HG03039 (cell line): ENCODE measurements around the gene CIT.
"Not testable (repeated sequence)": the region's sequence is repeated elsewhere in the genome, so short reads cannot be mapped to it uniquely, and the experiment has no call there.

ENCODE experiments used
- ATAC-seq: cut with Tn5 transposase; IDR thresholded peaks from one replicate; pipeline ENCODE4 v1.9.1; 2021; ENCODE audit warnings: mild to moderate bottlenecking, moderate library complexity; ENCODE audit not compliant: unreplicated experiment

CIT gene

GRCh38 chr12:119744900-119745606 is 132.1 kb downstream of the CIT start:
- no peak for ATAC-seq

DNA sequence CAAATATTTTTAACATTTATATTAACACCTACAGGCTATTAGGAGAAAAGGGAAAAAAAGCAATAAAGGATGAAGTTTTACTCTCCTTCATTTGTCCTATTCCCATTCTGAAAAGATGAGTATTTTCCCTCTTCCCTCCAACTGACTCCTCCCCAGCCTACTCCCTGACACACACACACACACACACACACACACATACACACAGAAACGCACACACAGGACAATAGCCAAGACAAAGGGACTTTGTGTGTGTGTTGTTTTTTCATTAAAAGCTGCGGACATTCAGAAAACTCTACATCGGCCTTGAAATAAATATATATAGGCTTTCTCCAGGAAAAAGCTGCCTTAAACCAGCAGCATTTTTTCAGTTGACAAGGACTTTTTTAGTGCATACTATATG is 134.4 kb downstream of the CIT start:
- no peak for ATAC-seq

DNA sequence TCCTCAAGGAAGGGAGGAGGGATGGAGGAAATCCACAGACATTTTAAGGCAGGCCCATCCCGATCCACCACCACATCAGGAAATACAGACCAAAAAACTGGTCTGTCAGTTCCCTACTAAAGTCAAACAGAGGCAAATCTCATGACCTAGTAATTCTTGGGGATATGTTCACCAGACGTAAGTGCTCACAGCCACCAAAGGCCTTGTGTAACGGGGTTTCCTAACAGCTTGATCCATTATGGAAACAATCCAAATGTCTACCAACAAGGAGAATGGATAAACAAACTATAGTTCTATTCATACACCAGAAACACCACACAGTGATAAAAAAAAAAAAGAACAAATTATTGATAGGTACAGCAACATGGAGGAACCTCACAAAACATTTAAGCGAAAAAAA is 136.3 kb downstream of the CIT start:
- no peak for ATAC-seq

GRCh38 chr12:119735079-119735478 is 142.0 kb downstream of the CIT start:
- ATAC-seq: no peak

GRCh38 chr12:119730381-119730780 is 146.7 kb downstream of the CIT start:
- ATAC-seq: no peak

GRCh38 chr12:119729871-119730270 is 147.2 kb downstream of the CIT start:
- no peak for ATAC-seq

GRCh38 chr12:119728444-119728745 is 148.7 kb downstream of the CIT start:
- ATAC-seq: no peak

GRCh38 chr12:119727600-119728443 is 149.3 kb downstream of the CIT start:
- ATAC-seq: no peak

DNA sequence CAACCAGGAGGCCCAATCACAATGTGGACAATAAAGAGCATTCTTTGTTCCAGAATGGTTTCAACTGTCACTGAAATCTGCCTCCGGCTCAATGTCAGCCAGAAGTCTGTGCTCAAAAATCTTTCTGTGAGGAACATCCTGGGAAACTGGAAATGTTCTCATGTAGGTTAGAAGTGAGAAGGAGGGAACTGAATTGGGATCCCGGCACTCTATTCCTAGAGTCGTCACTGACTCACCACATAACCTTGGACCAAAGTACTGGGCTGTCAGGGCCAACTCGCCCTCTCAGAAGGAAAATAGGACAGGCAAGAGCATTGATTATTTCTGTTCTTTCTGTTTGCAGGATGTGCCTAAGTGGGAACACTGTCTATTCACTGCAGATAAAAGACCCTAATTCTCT is 151.6 kb downstream of the CIT start:
- ATAC-seq: no peak

GRCh38 chr12:119721306-119721705 is 155.8 kb downstream of the CIT start:
- no peak for ATAC-seq

DNA sequence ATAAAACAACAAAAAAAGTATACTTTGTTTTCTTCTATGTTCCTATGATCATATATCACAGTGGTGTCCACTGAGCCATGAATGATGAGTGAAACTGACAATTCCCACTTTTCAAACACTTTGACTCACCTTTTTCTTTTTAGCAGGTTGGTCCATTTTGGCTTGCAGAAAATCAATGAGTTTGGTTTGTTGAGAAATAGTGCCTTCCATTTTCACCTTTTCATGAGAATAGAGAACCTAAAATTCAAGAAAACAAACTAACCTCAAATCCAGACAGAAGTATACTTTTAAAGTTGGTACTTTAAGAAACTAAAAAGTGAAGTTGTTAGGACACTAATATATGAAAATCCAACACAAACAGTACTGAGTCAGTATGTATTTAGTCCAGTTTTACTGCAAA is 156.8 kb downstream of the CIT start:
- ATAC-seq: no peak

- no peak for ATAC-seq
Observed at GRCh38 chr12:119718141-119718540, 159.0 kb downstream of the CIT start.

DNA sequence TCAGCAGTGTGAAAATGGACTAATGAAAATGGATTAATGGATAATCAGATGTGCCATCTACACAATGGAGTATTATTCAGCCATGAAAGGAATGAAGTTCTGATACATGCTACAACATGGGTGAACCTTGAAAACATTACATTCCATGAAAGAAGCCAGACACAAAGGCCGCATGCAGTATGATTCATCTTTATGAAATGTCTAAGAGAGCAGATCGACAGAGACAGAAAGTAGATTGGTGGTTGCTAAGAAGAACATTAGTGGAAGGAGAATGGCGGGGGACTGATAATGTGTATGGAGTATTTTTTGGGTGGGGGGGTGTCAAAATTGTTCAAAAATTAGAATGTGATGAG is 161.9 kb downstream of the CIT start:
- ATAC-seq: no peak

- ATAC-seq: no peak
Observed at GRCh38 chr12:119714614-119715267, 162.4 kb downstream of the CIT start.

DNA sequence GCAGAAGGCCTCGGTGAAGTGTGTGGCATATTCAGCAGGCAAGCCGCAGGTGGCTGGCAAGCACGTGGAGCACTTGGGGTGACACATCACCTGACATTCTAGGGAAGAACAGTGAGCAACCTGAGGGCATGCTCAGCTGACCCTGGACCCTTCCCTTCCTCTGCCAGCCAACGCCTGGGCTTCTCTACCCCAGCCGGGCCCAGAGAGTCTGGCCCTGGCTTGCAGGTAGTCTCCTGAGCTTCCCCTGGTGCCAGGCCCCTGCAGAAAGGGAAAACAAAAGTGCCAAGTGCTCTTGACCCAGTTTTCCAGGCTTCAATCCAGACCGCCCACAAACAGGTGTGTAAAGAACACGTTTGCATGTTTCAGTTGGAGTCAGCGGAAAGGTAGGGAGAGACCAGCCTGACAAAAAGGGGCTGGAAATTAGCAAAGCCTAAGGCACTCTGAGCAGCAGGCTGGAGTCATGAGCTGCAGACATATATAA is 163.5 kb downstream of the CIT start:
- ATAC-seq: no peak

GRCh38 chr12:119712721-119713120 is 164.4 kb downstream of the CIT start:
- ATAC-seq: no peak

DNA sequence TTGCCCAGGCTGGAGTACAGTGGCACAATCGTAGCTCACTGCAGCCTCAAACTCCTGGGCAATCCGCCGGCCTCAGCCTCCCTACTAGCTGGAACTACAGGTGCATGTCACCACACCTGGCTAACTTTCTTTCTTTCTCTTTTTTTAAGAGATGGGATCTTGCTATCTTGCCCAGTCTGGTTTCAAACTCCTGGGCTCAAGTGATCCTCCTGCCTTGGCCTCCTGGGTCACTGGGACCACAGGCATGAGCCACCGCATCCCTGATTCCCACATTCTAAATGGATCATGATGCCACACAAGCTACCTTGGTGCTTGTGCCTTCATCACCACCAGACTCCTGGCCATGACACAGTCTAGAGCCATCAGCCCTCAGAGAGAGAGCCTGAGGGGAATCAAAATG is 165.4 kb downstream of the CIT start:
- no peak for ATAC-seq

- no peak for ATAC-seq
Observed at GRCh38 chr12:119710965-119711551, 166.1 kb downstream of the CIT start.

GRCh38 chr12:119710374-119710964 is 166.7 kb downstream of the CIT start:
- no peak for ATAC-seq

GRCh38 chr12:119706427-119706826 is 170.7 kb downstream of the CIT start:
- not testable (repeated sequence) for ATAC-seq

- ATAC-seq: no peak
Observed at GRCh38 chr12:119705182-119705581, 171.9 kb downstream of the CIT start.
